Testis (tissue), 2 donors: Measurements from ENCODE around the gene PRR5L.

Experiments
- CTCF ChIP-seq, 3 experiments: fragments of 450-650 bp in 2 of 3; fragments of 200-600 bp in 1 of 3; sonication (generic) in 1 of 3; IDR thresholded peaks; one replicate each; pipeline ENCODE4 v1.5.1; 2016 to 2019; ENCODE audit warnings: antibody characterized with exemption in 3 of 3, mild to moderate bottlenecking in 2 of 3, moderate library complexity in 1 of 3
- POLR2A ChIP-seq: fragments of 450-650 bp; IDR thresholded peaks from one replicate; pipeline ENCODE4 v1.6.1; 2017; ENCODE audit warnings: antibody characterized with exemption, mild to moderate bottlenecking, moderate library complexity

GRCh38 chr11:36454551-36454940, 158.5 kb downstream of the PRR5L start:
- TF ChIP-seq CTCF (IDR thresholded peaks at IDR 0.05) (no peak), POLR2A (no peak)
